ENCODE results near the gene ADTRP.
"Not testable (repeated sequence)": the region's sequence is repeated elsewhere in the genome, so short reads cannot be mapped to it uniquely, and the experiment has no call there.

The ADTRP gene

GRCh38 chr6:11689847-11690246, 88.8 kb downstream of the ADTRP start:
- DNase-seq: no peak

- DNase-seq: not testable (repeated sequence)
Measured at GRCh38 chr6:11689400-11689799, 89.2 kb downstream of the ADTRP start.

- DNase-seq: no peak
Measured at GRCh38 chr6:11688425-11688709, 90.2 kb downstream of the ADTRP start.

GRCh38 chr6:11685481-11686093, 93.0 kb downstream of the ADTRP start:
- no peak for DNase-seq

- DNase-seq: no peak
Measured at GRCh38 chr6:11684901-11685480, 93.6 kb downstream of the ADTRP start.

- no peak for DNase-seq
Measured at GRCh38 chr6:11683871-11684270, 94.7 kb downstream of the ADTRP start.

GRCh38 chr6:11682561-11682975, 96.0 kb downstream of the ADTRP start:
- no peak for DNase-seq

GRCh38 chr6:11681770-11682169, 96.8 kb downstream of the ADTRP start:
- DNase-seq: no peak

- no peak for DNase-seq
Measured at GRCh38 chr6:11681357-11681756, 97.2 kb downstream of the ADTRP start.

- not testable (repeated sequence) for DNase-seq
Measured at GRCh38 chr6:11680479-11680878, 98.1 kb downstream of the ADTRP start.

- no peak for DNase-seq
Measured at GRCh38 chr6:11679099-11679498, 99.5 kb downstream of the ADTRP start.

GRCh38 chr6:11675601-11676000, 103.0 kb downstream of the ADTRP start:
- no peak for DNase-seq

GRCh38 chr6:11672669-11673068, 105.9 kb downstream of the ADTRP start:
- DNase-seq: no peak

GRCh38 chr6:11672256-11672655, 106.3 kb downstream of the ADTRP start:
- DNase-seq: no peak

- DNase-seq: no peak
Measured at GRCh38 chr6:11669696-11670095, 108.9 kb downstream of the ADTRP start.

GRCh38 chr6:11668455-11668854, 110.1 kb downstream of the ADTRP start:
- DNase-seq: no peak

- DNase-seq: no peak
Measured at GRCh38 chr6:11667876-11668275, 110.7 kb downstream of the ADTRP start.

- no peak for DNase-seq
Measured at GRCh38 chr6:11665604-11666326, 112.8 kb downstream of the ADTRP start.
